ENCODE measurements around the gene BGLAP. TPM values are rescaled to one million over a fixed set of nuclear protein-coding genes. Genes with fewer than 3 reads are reported as not detected.
A peak's percentile ranks its signal among the peaks of the same experiment; 100 is the strongest.

BGLAP gene
- total RNA-seq, 1 experiment from 2014 or later: 2.4 TPM

DNA sequence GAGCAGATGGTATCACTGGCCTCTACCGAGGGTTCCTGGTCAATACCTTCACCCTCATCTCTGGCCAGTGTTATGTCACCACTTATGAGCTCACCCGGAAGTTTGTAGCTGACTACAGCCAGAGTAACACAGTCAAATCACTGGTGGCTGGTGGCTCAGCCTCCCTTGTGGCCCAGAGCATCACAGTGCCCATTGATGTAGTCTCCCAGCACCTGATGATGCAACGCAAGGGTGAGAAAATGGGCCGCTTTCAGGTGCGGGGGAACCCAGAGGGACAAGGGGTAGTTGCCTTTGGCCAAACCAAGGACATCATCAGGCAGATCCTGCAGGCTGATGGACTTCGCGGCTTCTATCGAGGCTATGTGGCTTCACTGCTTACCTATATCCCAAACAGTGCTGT is 41.9 kb upstream of the BGLAP start:
- DNase-seq: no peak
- Mint-ChIP-seq H3K36me3 (ENCODE audit: insufficient read depth in 1 of 3, low read depth in 3 of 3) (peaks cover 7 to 44% (median 19%) of the 10 kb centered on the region in 3 experiments; a peak in 6 of 7 replicates), H3K27me3 (ENCODE audit: low read depth) (no peaks in the 10 kb centered on the region), H3K4me3 (no peak overlapping the region; a peak in 1 of 5 replicates), H3K9me3 (no peaks in the 10 kb centered on the region), H3K27ac (peak overlapping the region in 2 of 3 experiments; percentile 29 to 76; a peak in 3 of 7 replicates), H3K4me1 (peaks cover 9 to 22% of the 10 kb centered on the region in 2 experiments)
- Histone ChIP-seq H3K14ac (ENCODE audit: insufficient read depth, low read length) (no peak overlapping the region), H2BK15ac (ENCODE audit: low read depth, low read length) (no peak overlapping the region), H2AFZ (ENCODE audit: low read length) (no peak overlapping the region), H3K9ac (ENCODE audit: extremely low read depth, insufficient read length, low read length) (no peak overlapping the region), H4K5ac (ENCODE audit: insufficient read length, low read depth, low read length) (no peak overlapping the region), H3K56ac (ENCODE audit: insufficient read length, low read depth, low read length) (no peak overlapping the region), H3T11ph (ENCODE audit: low read length) (no peak overlapping the region), H3K79me1 (ENCODE audit: insufficient read depth, low read depth, low read length, poor library complexity, severe bottlenecking) (peaks cover 17% of the 10 kb centered on the region), H2BK120ac (ENCODE audit: low read depth, low read length, poor library complexity, severe bottlenecking) (no peak overlapping the region), H2BK5ac (ENCODE audit: insufficient read length, low read length) (no peak overlapping the region), H2AK5ac (ENCODE audit: insufficient read length, low read length) (no peak overlapping the region), H3K9me3 (ENCODE audit: control insufficient read depth, low read depth, low read length) (no peaks in the 10 kb centered on the region), H4K20me1 (ENCODE audit: control insufficient read depth, insufficient read depth, insufficient read length) (no peaks in the 10 kb centered on the region), H3K4me1 (ENCODE audit: insufficient read depth, low read length) (0 out of 2 replicates have a peak, but pooled peaks cover 3% of the 10 kb centered on the region), H3K4me2 (ENCODE audit: insufficient read depth, insufficient read length, low read length) (no peak overlapping the region), H2BK12ac (ENCODE audit: insufficient read length, low read depth, low read length) (no peak overlapping the region), H3K23ac (ENCODE audit: insufficient read length, low read depth, low read length) (no peak overlapping the region), H3K23me2 (ENCODE audit: insufficient read length, low read depth, low read length, poor library complexity, severe bottlenecking) (no peaks in the 10 kb centered on the region), H3K4ac (ENCODE audit: low read depth, low read length) (no peak overlapping the region), H3K18ac (ENCODE audit: insufficient read length, low read depth, low read length) (no peak overlapping the region), H3K79me2 (ENCODE audit: insufficient read depth, low read length) (peaks cover 13% of the 10 kb centered on the region; the same call in 1 of the 2 replicates), H4K91ac (ENCODE audit: insufficient read length, low read depth, low read length) (no peak overlapping the region), H4K8ac (replicated peaks; ENCODE audit: insufficient read length, low read depth, low read length) (no peak overlapping the region), H3K27ac (ENCODE audit: insufficient read length, low read depth, low read length) (no peak overlapping the region), H3K27me3 (ENCODE audit: insufficient read depth, low read length) (no peaks in the 10 kb centered on the region), H2BK20ac (ENCODE audit: low read depth, low read length, poor library complexity, severe bottlenecking) (no peak overlapping the region)
- no CpG with 5 or more reads among the region's 8 CpGs for WGBS (ENCODE audit: extremely low coverage, insufficient read length, low lambda C conversion rate)
- TF ChIP-seq, protein P1, sequence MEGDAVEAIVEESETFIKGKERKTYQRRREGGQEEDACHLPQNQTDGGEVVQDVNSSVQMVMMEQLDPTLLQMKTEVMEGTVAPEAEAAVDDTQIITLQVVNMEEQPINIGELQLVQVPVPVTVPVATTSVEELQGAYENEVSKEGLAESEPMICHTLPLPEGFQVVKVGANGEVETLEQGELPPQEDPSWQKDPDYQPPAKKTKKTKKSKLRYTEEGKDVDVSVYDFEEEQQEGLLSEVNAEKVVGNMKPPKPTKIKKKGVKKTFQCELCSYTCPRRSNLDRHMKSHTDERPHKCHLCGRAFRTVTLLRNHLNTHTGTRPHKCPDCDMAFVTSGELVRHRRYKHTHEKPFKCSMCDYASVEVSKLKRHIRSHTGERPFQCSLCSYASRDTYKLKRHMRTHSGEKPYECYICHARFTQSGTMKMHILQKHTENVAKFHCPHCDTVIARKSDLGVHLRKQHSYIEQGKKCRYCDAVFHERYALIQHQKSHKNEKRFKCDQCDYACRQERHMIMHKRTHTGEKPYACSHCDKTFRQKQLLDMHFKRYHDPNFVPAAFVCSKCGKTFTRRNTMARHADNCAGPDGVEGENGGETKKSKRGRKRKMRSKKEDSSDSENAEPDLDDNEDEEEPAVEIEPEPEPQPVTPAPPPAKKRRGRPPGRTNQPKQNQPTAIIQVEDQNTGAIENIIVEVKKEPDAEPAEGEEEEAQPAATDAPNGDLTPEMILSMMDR (conservative IDR thresholded peaks at IDR 0.05): no peak

All from H9 (cell line).